Fibroblast of pulmonary artery (primary cell): ENCODE data around the gene MTCL3.

ENCODE experiments used
- DNase-seq: peaks from one replicate; pipeline ENCODE4 v3.0.0-alpha.2; 2010; ENCODE audit warnings: low read depth
- H3K4me3 ChIP-seq: replicated peaks from 2 replicates; pipeline ENCODE4 v1.5.1; 2011; ENCODE audit warnings: low read depth, mild to moderate bottlenecking, control low read depth, low read length, moderate library complexity
- TF ChIP-seq, protein P1 (sequence below): IDR thresholded peaks from 2 replicates; pipeline ENCODE4 v1.5.1; 2011; ENCODE audit warnings: mild to moderate bottlenecking, control low read depth, low read length, inconsistent platforms; ENCODE audit errors: missing control alignments

The MTCL3 gene

DNA sequence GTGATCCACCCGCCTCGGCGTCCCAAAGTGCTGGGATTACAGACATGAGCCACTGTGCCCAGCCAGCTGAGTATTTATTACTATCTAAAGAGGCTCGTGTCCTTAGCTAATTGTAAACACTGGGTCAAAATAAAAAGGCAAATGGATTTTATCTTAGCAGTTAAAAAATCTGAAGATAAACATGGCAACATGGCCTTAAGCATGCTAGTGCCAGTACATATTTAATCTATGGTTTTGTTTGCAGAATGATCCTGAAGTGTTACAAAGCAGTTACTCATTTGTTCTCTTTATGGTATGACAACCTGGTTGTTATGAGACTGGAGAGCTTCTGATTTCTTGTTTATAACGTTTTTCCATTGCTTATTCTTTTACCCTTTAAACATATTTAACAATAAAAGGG, 56.1 kb downstream of the MTCL3 start:
- TF ChIP-seq, protein P1, sequence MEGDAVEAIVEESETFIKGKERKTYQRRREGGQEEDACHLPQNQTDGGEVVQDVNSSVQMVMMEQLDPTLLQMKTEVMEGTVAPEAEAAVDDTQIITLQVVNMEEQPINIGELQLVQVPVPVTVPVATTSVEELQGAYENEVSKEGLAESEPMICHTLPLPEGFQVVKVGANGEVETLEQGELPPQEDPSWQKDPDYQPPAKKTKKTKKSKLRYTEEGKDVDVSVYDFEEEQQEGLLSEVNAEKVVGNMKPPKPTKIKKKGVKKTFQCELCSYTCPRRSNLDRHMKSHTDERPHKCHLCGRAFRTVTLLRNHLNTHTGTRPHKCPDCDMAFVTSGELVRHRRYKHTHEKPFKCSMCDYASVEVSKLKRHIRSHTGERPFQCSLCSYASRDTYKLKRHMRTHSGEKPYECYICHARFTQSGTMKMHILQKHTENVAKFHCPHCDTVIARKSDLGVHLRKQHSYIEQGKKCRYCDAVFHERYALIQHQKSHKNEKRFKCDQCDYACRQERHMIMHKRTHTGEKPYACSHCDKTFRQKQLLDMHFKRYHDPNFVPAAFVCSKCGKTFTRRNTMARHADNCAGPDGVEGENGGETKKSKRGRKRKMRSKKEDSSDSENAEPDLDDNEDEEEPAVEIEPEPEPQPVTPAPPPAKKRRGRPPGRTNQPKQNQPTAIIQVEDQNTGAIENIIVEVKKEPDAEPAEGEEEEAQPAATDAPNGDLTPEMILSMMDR = no peak
- DNase-seq = no peak
- H3K4me3 ChIP-seq = no peak overlapping the region

DNA sequence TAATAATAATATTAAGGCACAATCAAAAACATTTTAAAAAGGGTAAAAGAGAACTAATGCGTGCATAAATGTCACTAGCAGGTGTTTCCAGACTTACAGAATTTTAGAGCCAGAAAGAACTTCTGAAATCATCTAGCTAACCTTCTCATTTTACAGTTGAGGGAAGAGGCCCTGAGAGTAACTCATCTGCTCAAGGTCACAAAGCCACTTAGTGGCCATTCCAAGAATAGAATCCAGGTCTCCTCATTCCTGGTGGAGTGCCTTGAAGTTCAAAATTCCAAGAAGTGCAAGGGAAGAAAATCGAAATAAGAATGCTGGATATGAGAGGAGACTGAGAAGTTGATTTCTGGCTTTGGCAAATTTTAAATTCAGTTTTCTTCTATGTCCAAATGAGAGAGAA, 56.8 kb downstream of the MTCL3 start:
- no peak overlapping the region for H3K4me3 ChIP-seq
- no peak for DNase-seq
- TF ChIP-seq, protein P1 = peak; percentile 8

DNA sequence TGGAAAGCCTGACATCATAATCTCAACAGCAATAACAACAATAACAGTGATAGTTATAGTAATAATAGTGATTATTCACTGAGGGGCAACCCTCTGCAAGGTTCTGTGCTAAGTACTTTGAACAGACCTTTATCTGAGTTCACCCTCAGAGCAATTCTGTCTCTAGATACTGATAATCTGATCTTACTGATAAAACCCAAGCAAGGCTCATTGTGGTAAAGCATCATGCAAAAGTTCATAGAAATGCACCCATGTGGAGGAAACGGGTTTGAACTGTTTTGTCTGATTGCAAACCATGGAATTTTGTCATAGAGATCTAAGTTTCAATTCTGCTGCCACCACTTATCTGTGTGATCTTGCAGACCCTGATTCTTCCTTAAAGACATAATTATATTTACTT, 58.7 kb downstream of the MTCL3 start:
- TF ChIP-seq, protein P1 = no peak
- no peak overlapping the region for H3K4me3 ChIP-seq
- DNase-seq = no peak

DNA sequence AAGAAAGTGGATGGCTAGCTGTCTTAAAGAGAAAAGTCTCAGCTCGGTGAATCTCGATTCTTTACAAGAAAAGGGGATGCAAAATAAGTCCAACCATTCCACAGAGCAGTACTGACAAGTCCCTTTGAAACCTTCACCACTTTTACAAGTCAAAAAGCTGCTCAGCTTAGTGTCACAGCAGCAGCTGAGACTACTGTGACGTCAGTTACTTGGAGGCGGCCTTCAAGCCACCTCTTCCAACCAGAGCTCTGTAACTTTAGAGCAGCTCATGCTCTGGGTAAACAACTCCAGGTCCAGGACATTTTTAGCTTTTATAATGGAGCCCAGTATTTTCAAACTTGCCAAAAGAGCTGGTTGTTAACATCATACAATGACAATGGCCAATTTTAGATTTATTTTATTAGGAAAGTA, 59.9 kb downstream of the MTCL3 start, which contains the start of gene KIAA0408:
TSS of gene KIAA0408 (minus strand) at position 159 of the 411 bp plus-strand sequence. CDS start 5,408 bp downstream, outside the sequence.
- peak; percentile 82 for DNase-seq
- TF ChIP-seq, protein P1 = no peak
- H3K4me3 ChIP-seq = peak within 1 kb of the TSS; percentile 43

DNA sequence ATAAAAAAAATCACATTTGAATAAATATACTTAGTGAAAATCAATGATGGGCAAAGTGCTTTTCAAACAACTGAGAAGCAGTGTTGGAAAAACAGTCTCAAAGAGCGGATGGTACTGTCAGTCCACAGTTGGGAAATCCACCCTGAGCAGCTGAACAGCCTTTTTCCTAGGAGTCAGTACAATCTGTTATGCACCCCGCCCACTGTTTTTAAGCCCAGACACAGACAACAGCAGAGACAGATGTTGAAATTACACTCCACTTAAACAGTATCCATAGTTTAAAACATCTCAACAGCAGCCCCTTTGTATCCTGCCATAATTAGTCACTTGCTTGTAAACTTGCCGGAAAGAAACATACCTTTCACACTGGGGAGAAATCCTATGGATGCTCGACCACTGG, 60.3 kb downstream of the MTCL3 start:
- H3K4me3 ChIP-seq = peak overlapping the region; percentile 43
- DNase-seq = peak; percentile 83
- TF ChIP-seq, protein P1 = no peak

DNA sequence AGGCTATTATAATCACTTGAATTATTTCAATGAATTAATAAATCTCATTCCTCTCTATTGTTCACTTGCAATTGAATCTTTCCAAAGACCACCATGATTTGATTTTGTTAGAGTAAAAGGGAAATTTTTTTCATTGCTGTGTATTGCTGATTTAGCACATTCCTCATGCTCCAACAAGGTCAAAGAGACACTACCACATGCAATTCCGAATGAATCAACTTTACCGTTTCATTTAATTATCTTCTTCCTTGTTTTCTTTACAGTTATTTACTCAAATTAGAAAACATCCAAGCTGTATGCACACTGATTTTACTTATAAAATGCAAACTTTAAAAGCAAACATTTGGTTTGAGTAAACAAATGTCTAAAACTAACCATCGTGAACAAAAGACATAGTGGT, 60.9 kb downstream of the MTCL3 start:
- TF ChIP-seq, protein P1 = no peak
- no peak for DNase-seq
- H3K4me3 ChIP-seq = peak overlapping the region; percentile 43

DNA sequence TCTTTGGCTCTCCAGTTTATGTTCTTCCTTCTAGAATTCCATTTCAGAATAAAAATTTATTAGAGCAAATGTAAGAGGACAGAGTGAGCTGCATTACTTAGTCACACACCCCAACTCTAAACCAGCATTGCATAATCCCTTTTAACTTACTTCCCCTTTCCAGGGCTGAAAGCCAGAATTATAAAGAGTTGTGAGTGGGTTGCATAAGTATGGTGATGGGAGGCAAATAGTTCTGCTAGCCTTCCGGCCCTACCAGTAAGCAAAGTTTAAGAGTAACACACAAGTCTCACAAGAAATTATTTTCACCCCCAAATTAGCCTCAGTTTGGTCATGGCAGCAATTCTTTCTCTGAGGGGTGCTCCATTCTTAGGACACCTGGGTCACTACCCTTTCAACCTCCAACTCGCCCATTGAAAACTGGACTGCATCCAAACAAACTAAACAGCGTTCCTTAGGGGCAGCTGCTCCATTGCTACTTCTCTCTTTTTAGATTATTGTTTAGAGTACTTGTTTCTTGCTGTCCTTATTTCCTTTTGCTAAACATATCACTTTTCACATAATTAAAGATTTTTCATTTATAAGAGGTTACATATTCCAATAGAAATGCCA, 61.6 kb downstream of the MTCL3 start:
- TF ChIP-seq, protein P1 = no peak
- peak; percentile 93 for DNase-seq
- H3K4me3 ChIP-seq = peak overlapping the region; percentile 6
